Testis (tissue), 3 donors: ENCODE measurements around the gene WDR88. TPM values are rescaled to one million over a fixed set of nuclear protein-coding genes. Genes with fewer than 3 reads are reported as not detected.
"Not testable (repeated sequence)": the region's sequence is repeated elsewhere in the genome, so short reads cannot be mapped to it uniquely, and the experiment has no call there.

ENCODE experiments used
- DNase-seq: peaks from one replicate; pipeline ENCODE4 v3.0.0-alpha.2; 2019
- H3K27ac ChIP-seq, 2 donors: fragments of 200-600 bp; sonication (generic); one replicate each; pipeline ENCODE4 v1.5.1; 2019
- H3K27me3 ChIP-seq: fragments of 200-600 bp; sonication (generic); one replicate; pipeline ENCODE4 v1.5.1; 2019
- H3K36me3 ChIP-seq: fragments of 200-600 bp; sonication (generic); one replicate; pipeline ENCODE4 v1.5.1; 2017; ENCODE audit warnings: low read depth; ENCODE audit errors: missing control alignments
- H3K4me1 ChIP-seq: fragments of 200-600 bp; sonication (generic); one replicate; pipeline ENCODE4 v1.5.1; 2019
- H3K4me3 ChIP-seq, 2 donors: fragments of 200-600 bp; sonication (generic); one replicate each; pipeline ENCODE4 v1.5.1; 2017 to 2019
- H3K9me3 ChIP-seq: fragments of 200-600 bp; sonication (generic); one replicate; pipeline ENCODE4 v1.5.1; 2017
- CTCF ChIP-seq, 3 experiments: fragments of 450-650 bp in 2 of 3; fragments of 200-600 bp in 1 of 3; sonication (generic) in 1 of 3; IDR thresholded peaks; one replicate each; pipeline ENCODE4 v1.5.1; 2016 to 2019; ENCODE audit warnings: antibody characterized with exemption in 3 of 3, mild to moderate bottlenecking in 2 of 3, moderate library complexity in 1 of 3
- POLR2A ChIP-seq: fragments of 450-650 bp; IDR thresholded peaks from one replicate; pipeline ENCODE4 v1.6.1; 2017; ENCODE audit warnings: antibody characterized with exemption, mild to moderate bottlenecking, moderate library complexity
- WGBS, 2 donors: methylation state at CpG; one replicate each; pipeline ENCODE4 v1.1.5; 2018; 5-methylcytosine and 5-hydroxymethylcytosine counted together
- intact Hi-C: fragments of 100-400 bp; cut with DNase I; formaldehyde crosslinking; loops from one replicate; pipeline ENCODE4 v1.15.1; 2023; ENCODE audit warnings: low total_unique reads
- polyA plus RNA-seq: library from polyadenylated mRNA; stranded (reverse); fragments of 350-450 nt; fragmentation: Illumina TruSeq; extraction: RNeasy Lipid Tissue Mini Kit (QIAGEN cat#74804); gene quantifications from one replicate; pipeline ENCODE4 v1.2.3, GENCODE V29; 2014; ENCODE audit warnings: low read depth, low replicate concordance; ENCODE audit not compliant: insufficient read depth
- total RNA-seq, 2 donors: library from RNA; depleted of rRNA; stranded (reverse); fragments of >200 nt; gene quantifications; one replicate each; pipeline ENCODE4 v1.2.3, GENCODE V29; 2016

The WDR88 gene
- total and polyA plus RNA-seq, 3 donors from 2014 or later: 5.0 to 15.3 (median 8.9) TPM

- Histone ChIP-seq H3K27ac (no peak overlapping the region), H3K36me3 (no peaks in the 10 kb centered on the region), H3K4me3 (no peak overlapping the region), H3K4me1 (peaks cover 2% of the 10 kb centered on the region), H3K27me3 (no peaks in the 10 kb centered on the region), H3K9me3 (no peaks in the 10 kb centered on the region)
- TF ChIP-seq POLR2A: no peak
- no peak for TF ChIP-seq CTCF (IDR thresholded peaks at IDR 0.05)
- intact Hi-C loops: no loop called here
- WGBS, 2 donors: 75 to 77% methylated on average over 8 to 11 of the region's 11 CpGs
- DNase-seq: no peak
These were observed 76.5 kb downstream of the WDR88 start for GRCh38 chr19:33208371-33208895.

DNA sequence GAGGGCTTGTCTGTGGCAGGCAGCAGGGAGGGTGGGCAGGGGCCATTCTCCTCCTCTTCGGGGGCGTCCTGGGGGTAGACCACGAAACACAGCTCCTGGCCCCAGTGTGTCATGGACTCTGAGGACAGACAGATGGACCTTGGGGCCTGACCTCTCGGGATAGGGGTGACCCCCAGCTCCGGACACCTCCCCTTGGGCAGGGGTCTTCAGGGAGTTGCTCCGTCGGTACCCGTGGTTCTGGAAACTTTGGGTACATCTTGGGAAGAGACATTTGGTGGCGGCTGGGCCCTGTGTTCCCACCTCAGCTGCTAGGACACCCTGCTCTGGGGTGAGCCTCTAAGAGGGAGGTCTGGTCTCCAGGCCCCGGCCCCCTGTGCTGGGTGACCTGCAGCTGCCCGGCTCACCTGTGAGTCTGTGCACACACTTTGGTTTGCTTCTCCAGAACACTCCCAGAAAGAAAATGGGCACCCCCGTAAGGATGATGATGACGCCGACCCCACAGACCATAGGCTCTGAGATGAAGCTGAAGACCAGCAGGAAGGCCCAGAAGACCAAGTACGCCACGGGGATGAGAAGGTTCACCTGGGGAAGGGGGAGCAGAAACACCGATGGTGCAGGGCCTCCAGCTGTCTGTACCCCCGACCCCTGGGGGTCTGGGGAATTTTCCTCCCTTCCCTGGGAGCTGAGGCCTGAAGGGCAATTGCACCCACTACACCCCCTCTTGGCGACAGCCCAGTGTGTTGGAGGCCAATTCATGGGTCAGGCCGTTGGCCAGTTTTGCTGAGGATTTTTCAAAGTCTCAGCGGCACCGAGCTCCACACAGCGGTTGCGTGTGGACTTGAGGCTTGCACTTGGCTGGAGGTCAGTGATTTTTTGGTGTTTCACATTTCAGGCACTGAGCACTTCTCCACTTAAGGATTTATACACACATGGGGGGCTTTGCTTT, 77.3 kb downstream of the WDR88 start:
- Histone ChIP-seq H3K4me3 (no peak overlapping the region), H3K27me3 (no peaks in the 10 kb centered on the region), H3K4me1 (peaks cover 2% of the 10 kb centered on the region), H3K9me3 (no peaks in the 10 kb centered on the region), H3K27ac (no peak overlapping the region), H3K36me3 (no peaks in the 10 kb centered on the region)
- TF ChIP-seq POLR2A (no peak), CTCF (IDR thresholded peaks at IDR 0.05) (peak in 1 of 3 experiments; percentile 12)
- intact Hi-C loops: no loop called here
- 73 to 77% methylated on average over 13 to 24 of the region's 24 CpGs for WGBS, 2 donors
- peak; percentile 42 for DNase-seq

DNA sequence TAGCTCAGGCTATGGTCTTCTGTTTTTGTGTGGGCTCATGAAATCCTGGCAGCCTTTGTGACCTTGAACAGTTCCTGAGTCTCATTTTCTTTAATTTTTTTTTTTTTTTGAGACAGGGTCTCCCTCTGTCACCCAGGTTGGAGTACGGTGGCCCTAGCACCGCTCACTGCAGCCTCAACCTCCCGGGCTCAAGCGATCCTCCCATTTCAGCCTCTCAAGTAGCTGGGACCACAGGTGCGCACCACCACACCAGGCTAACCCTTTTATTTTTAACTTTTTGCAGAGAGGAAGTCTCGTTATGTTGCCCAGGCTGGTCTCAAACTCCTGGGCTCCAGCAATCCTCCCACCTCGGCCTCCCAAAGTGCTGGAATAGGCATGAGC, 77.9 kb downstream of the WDR88 start:
- WGBS, 2 donors: 94% methylated on average over 7 of the region's 7 CpGs
- intact Hi-C loops, H3K36me3 ChIP-seq, H3K27ac ChIP-seq, H3K4me1 ChIP-seq, H3K27me3 ChIP-seq, DNase-seq, H3K9me3 ChIP-seq, H3K4me3 ChIP-seq: not testable (repeated sequence)

- no peaks in the 10 kb centered on the region for H3K27me3 ChIP-seq
- no peak overlapping the region for H3K27ac ChIP-seq
- DNase-seq: no peak
- 91 to 93% methylated on average over 6 to 18 of the region's 22 CpGs for WGBS, 2 donors
- H3K36me3 ChIP-seq: no peaks in the 10 kb centered on the region
- peaks cover 2% of the 10 kb centered on the region for H3K4me1 ChIP-seq
- intact Hi-C loops: no loop called here
- H3K4me3 ChIP-seq: no peak overlapping the region
- TF ChIP-seq POLR2A (no peak), CTCF (IDR thresholded peaks at IDR 0.05) (no peak)
- no peaks in the 10 kb centered on the region for H3K9me3 ChIP-seq
These were observed 78.5 kb downstream of the WDR88 start for GRCh38 chr19:33210266-33210940.

GRCh38 chr19:33211794-33212435, 80.0 kb downstream of the WDR88 start:
- no peak for TF ChIP-seq CTCF (IDR thresholded peaks at IDR 0.05)
- TF ChIP-seq POLR2A: no peak
- 80 to 89% methylated on average over 9 to 17 of the region's 17 CpGs for WGBS, 2 donors
- Histone ChIP-seq H3K4me3 (no peak overlapping the region), H3K4me1 (peaks cover 2% of the 10 kb centered on the region), H3K9me3 (no peaks in the 10 kb centered on the region), H3K36me3 (no peaks in the 10 kb centered on the region), H3K27ac (no peak overlapping the region), H3K27me3 (no peaks in the 10 kb centered on the region)
- intact Hi-C loops: no loop called here
- DNase-seq: no peak
